Jurkat, Clone E6-1 (cell line): Measurements from ENCODE around the gene ANKRD23. TPM values are rescaled to one million over a fixed set of nuclear protein-coding genes. Genes with fewer than 3 reads are reported as not detected.
"Not testable (repeated sequence)": the region's sequence is repeated elsewhere in the genome, so short reads cannot be mapped to it uniquely, and the experiment has no call there.

Experiments
- DNase-seq: peaks from one replicate; pipeline ENCODE4 v3.0.0-alpha.2; 2011; ENCODE audit warnings: low read depth, low spot score
- H3K4me3 ChIP-seq: 2 replicates; pipeline ENCODE4 v1.5.1; 2011; ENCODE audit warnings: mild to moderate bottlenecking, low read length, control low read depth, moderate library complexity
- polyA plus RNA-seq: library from polyadenylated mRNA; unstranded; fragments of >200 nt; gene quantifications from one replicate; pipeline ENCODE4 v1.2.1, GENCODE V29; 2012; ENCODE audit warnings: missing spikeins; ENCODE audit not compliant: insufficient read length, insufficient read depth

The ANKRD23 gene
- polyA plus RNA-seq = 4.7 TPM

GRCh38 chr2:96843538-96844268 is at the start of gene ANKRD23:
Gene ANKRD23, minus strand, starts transcription at chr2:96844021. Its CDS starts 29 bp downstream, at chr2:96843992.
- no peak within 1 kb of the TSS for H3K4me3 ChIP-seq
- no peak for DNase-seq

- no peak overlapping the region for H3K4me3 ChIP-seq
- no peak for DNase-seq
These were observed 47.9 kb upstream of the ANKRD23 start for GRCh38 chr2:96891591-96892333.

- H3K4me3 ChIP-seq = no peak overlapping the region
- no peak for DNase-seq
These were observed 47.0 kb upstream of the ANKRD23 start for GRCh38 chr2:96890726-96891385.

- DNase-seq = no peak
- H3K4me3 ChIP-seq = no peak overlapping the region
These were observed 46.4 kb upstream of the ANKRD23 start for GRCh38 chr2:96890252-96890651.

GRCh38 chr2:96889502-96889901 is 45.7 kb upstream of the ANKRD23 start:
- not testable (repeated sequence) for H3K4me3 ChIP-seq

GRCh38 chr2:96888072-96889011 is 44.5 kb upstream of the ANKRD23 start:
- DNase-seq = no peak
- no peak overlapping the region for H3K4me3 ChIP-seq

More at GRCh38 chr2:96889502-96889901, 45.7 kb upstream of the ANKRD23 start:
- DNase-seq = not testable (repeated sequence)

GRCh38 chr2:96887493-96888012 is 43.7 kb upstream of the ANKRD23 start:
- H3K4me3 ChIP-seq = no peak overlapping the region
- no peak for DNase-seq

- no peak overlapping the region for H3K4me3 ChIP-seq
- DNase-seq = no peak
These were observed 41.9 kb upstream of the ANKRD23 start for GRCh38 chr2:96885432-96886347.

GRCh38 chr2:96884299-96885094 is 40.7 kb upstream of the ANKRD23 start:
- no peak for DNase-seq
- H3K4me3 ChIP-seq = no peak overlapping the region

- no peak for DNase-seq
- H3K4me3 ChIP-seq = no peak overlapping the region
These were observed 39.5 kb upstream of the ANKRD23 start for GRCh38 chr2:96883306-96883705.

GRCh38 chr2:96882906-96883305 is 39.1 kb upstream of the ANKRD23 start:
- no peak for DNase-seq

GRCh38 chr2:96882230-96882629 is 38.4 kb upstream of the ANKRD23 start:
- H3K4me3 ChIP-seq = no peak overlapping the region
- no peak for DNase-seq

More at GRCh38 chr2:96882906-96883305, 39.1 kb upstream of the ANKRD23 start:
- no peak overlapping the region for H3K4me3 ChIP-seq

- no peak overlapping the region for H3K4me3 ChIP-seq
- no peak for DNase-seq
These were observed 37.8 kb upstream of the ANKRD23 start for GRCh38 chr2:96881349-96882195.

GRCh38 chr2:96880891-96881273 is 37.1 kb upstream of the ANKRD23 start:
- no peak overlapping the region for H3K4me3 ChIP-seq
- no peak for DNase-seq

GRCh38 chr2:96879545-96880040 is 35.8 kb upstream of the ANKRD23 start:
- no peak for DNase-seq
- H3K4me3 ChIP-seq = no peak overlapping the region
